BLaER1 treated with 17β-estradiol and CSF1 and Interleukin-3, amounts not matched to agents 10 nM and 100 nM (cell line): ENCODE measurements around the gene ITGA2.

Experiments used
- H3K27ac ChIP-seq, 11 experiments: shearing (Covaris generic); formaldehyde crosslinking; 2 replicates each; pipeline ENCODE4 v1.8.1; 2022
- H3K27me3 ChIP-seq, 11 experiments: shearing (Covaris generic); formaldehyde crosslinking; 2 replicates each; pipeline ENCODE4 v1.8.1; 2022
- H3K36me3 ChIP-seq, 11 experiments: shearing (Covaris generic); formaldehyde crosslinking; 2 replicates each; pipeline ENCODE4 v1.8.1; 2022
- H3K4me1 ChIP-seq, 10 experiments: shearing (Covaris generic); formaldehyde crosslinking; 2 replicates each; pipeline ENCODE4 v1.8.1; 2022
- H3K4me2 ChIP-seq, 11 experiments: shearing (Covaris generic); formaldehyde crosslinking; 2 replicates each; pipeline ENCODE4 v1.8.1; 2022
- H3K4me3 ChIP-seq, 10 experiments: shearing (Covaris generic); formaldehyde crosslinking; 2 replicates each; pipeline ENCODE4 v1.8.1; 2022
- H3K9ac ChIP-seq, 11 experiments: shearing (Covaris generic); formaldehyde crosslinking; 2 replicates each; pipeline ENCODE4 v1.8.1; 2022
- H3K9me3 ChIP-seq, 11 experiments: shearing (Covaris generic); formaldehyde crosslinking; replicated peaks in 1 of 11; 2 replicates each; pipeline ENCODE4 v1.8.1; 2022
- H4K20me1 ChIP-seq, 11 experiments: shearing (Covaris generic); formaldehyde crosslinking; 2 replicates each; pipeline ENCODE4 v1.8.1; 2022
- Cebpa-rat ChIP-seq, 11 experiments: shearing (Covaris generic); IDR thresholded peaks; 2 replicates each; pipeline ENCODE4 v1.8.1; 2022

The ITGA2 gene

DNA sequence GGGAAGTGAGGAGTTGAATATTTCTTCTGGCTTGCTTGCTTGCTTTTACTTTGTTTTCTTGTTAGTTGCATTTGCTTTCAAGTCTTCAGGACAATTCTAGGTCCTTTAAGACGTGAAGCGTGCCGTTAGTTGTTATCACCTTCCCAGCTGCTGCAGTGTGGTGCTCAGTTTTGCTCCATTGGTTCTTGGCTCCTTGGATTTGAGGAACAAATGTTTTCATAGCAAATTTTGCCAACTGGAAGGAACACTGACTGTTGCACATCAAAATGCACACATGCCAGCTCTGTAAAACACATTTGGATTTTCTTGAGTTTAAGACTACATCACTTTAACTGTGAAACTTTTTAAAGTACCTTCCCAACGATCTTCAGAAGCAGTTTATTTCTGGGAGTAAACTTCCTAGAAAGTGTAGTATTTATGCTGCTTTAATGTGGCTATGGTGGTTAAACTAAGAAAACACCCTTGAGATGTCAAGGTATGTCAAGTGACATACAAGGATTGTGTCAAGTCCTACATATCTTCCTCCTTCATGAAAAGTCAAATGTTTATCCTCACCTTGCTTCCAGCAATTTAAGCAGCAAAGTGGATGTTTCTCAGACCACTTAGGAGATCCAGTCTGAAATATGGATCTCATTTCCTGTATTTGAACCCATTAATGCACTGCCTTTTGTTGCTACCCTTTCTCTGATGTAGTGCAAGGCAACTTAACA lies 95.5 kb downstream of the ITGA2 start:
- TF ChIP-seq Cebpa-rat (IDR thresholded peaks at IDR 0.05): no peak
- Histone ChIP-seq H3K9ac (no peak overlapping the region), H3K4me1 (peaks cover 0 to 9% (median 6%) of the 10 kb centered on the region in 10 experiments; a peak in 14 of 20 replicates), H3K4me3 (no peak overlapping the region), H3K36me3 (peaks cover 0 to 11% (median 0%) of the 10 kb centered on the region in 11 experiments; a peak in 3 of 22 replicates), H3K9me3 (no peaks in the 10 kb centered on the region), H3K27ac (no peak overlapping the region), H3K4me2 (no peak overlapping the region), H4K20me1 (no peaks in the 10 kb centered on the region), H3K27me3 (no peaks in the 10 kb centered on the region)

DNA sequence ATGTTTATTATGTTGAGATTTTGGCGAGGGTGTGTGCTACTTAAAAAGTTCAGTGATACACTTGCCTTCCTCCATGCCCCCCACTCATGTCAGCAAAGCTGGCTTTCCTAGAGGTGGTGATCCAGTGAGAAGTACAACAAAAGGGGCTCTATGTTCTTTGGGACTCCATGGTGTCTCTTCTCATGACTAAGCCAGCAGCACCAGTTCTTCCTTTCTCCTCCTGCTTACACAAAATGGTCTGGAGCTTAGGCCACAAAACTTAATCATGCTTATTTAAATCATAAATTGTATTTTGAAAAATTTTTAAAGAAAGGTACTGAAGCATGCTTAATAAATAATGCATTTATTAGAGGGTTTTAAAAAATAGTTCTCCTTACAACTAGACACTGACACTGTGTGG lies 98.0 kb downstream of the ITGA2 start:
- no peaks in the 10 kb centered on the region for H3K9me3 ChIP-seq
- H3K36me3 ChIP-seq: peaks cover 0 to 8% (median 0%) of the 10 kb centered on the region in 11 experiments; a peak in 2 of 22 replicates
- TF ChIP-seq Cebpa-rat (IDR thresholded peaks at IDR 0.05): no peak
- no peaks in the 10 kb centered on the region for H4K20me1 ChIP-seq
- no peak overlapping the region for H3K27ac ChIP-seq
- H3K4me2 ChIP-seq: no peak overlapping the region
- H3K4me1 ChIP-seq: peaks cover 4 to 15% (median 12%) of the 10 kb centered on the region in 10 experiments; a peak in 14 of 20 replicates
- H3K27me3 ChIP-seq: no peaks in the 10 kb centered on the region
- H3K9ac ChIP-seq: no peak overlapping the region
- no peak overlapping the region for H3K4me3 ChIP-seq

DNA sequence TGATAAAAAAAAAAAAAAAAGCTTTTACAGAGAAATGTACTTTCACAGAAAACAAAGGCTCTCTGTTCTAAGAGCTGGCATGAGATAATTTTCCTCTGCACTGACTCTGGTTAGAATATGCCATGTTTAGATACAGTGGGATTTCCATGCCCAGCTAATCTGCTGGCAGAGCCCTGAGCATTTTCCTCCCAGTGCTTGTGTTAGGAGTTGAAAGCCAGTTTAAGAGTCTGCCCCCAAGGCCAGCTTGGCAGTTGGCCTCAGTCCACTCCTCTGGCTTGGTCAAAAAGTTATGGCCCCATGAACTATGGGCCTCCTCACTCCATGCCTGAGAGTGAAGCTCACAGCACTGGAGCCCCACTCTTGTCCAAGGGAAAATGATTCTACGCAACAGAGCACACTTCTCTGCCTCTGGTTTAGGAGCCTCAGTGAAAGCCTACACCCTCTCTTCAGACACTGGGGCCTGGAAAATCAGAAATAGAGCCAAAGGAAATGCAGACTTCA lies 98.5 kb downstream of the ITGA2 start:
- peaks cover 4 to 15% (median 12%) of the 10 kb centered on the region in 10 experiments; a peak in 14 of 20 replicates for H3K4me1 ChIP-seq

DNA sequence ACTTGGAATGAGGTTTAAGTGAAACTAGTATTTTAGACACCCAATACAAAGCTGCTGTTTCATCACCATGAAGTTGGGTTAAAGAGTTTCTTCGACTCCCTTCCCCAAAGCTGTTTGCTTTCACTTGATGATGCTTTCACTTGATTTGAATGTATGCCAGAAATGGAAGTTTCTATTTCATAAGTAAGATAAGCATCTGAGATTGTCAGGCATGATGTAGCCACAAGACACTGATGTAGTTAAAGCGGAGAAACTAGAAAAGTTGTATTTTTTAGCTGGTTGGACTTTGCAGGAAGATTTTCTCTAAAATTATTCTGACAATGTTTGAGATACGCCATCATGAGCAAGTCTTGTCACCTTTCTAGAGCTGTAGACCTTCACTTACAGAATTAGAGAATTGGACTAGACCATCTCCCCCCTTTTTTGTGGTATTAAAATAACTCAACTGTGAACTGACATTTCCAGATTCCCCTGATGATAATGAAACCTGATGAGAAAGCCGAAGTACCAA lies 100.4 kb downstream of the ITGA2 start:
- no peak for TF ChIP-seq Cebpa-rat (IDR thresholded peaks at IDR 0.05)
- no peak overlapping the region for H3K9ac ChIP-seq
- H4K20me1 ChIP-seq: no peaks in the 10 kb centered on the region
- no peaks in the 10 kb centered on the region for H3K9me3 ChIP-seq
- H3K4me1 ChIP-seq: peaks cover 4 to 15% (median 12%) of the 10 kb centered on the region in 10 experiments; a peak in 14 of 20 replicates
- H3K4me2 ChIP-seq: peak overlapping the region in 10 of 11 experiments; percentile 12 to 46 (median 27); a peak in 19 of 22 replicates
- no peaks in the 10 kb centered on the region for H3K27me3 ChIP-seq
- peaks cover 0 to 8% (median 0%) of the 10 kb centered on the region in 11 experiments; a peak in 1 of 22 replicates for H3K36me3 ChIP-seq
- no peak overlapping the region for H3K4me3 ChIP-seq
- H3K27ac ChIP-seq: no peak overlapping the region

More for the DNA sequence above, 98.5 kb downstream of the ITGA2 start:
- no peak overlapping the region for H3K9ac ChIP-seq
- H3K4me3 ChIP-seq: no peak overlapping the region
- H3K9me3 ChIP-seq: no peaks in the 10 kb centered on the region
- H4K20me1 ChIP-seq: no peaks in the 10 kb centered on the region
- no peak overlapping the region for H3K4me2 ChIP-seq
- H3K36me3 ChIP-seq: peaks cover 0 to 8% (median 0%) of the 10 kb centered on the region in 11 experiments; a peak in 2 of 22 replicates
- H3K27ac ChIP-seq: no peak overlapping the region
- TF ChIP-seq Cebpa-rat (IDR thresholded peaks at IDR 0.05): no peak
- H3K27me3 ChIP-seq: no peaks in the 10 kb centered on the region

DNA sequence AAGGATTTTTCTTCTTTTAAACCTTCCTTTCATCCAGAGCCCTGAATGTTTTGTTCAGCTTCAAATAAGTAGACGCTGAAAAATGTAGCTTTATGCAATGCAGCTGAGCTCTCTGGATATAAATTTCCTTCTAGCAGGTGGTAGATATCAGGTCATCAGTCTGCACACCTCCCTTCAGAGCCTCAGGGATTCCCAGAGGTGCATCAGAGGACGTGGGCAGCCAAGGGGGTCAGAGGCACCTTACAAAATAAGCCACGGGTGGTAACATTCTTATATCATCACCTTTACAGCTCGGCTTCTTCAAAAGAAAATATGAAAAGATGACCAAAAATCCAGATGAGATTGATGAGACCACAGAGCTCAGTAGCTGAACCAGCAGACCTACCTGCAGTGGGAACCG lies 101.1 kb downstream of the ITGA2 start:
- H3K9ac ChIP-seq: no peak overlapping the region
- H3K4me3 ChIP-seq: no peak overlapping the region
- TF ChIP-seq Cebpa-rat (IDR thresholded peaks at IDR 0.05): no peak
- H3K4me2 ChIP-seq: peak overlapping the region in 9 of 11 experiments; percentile 12 to 46 (median 24); a peak in 9 of 22 replicates
- peaks cover 5 to 18% (median 12%) of the 10 kb centered on the region in 10 experiments; a peak in 15 of 20 replicates for H3K4me1 ChIP-seq
- peaks cover 0 to 8% (median 0%) of the 10 kb centered on the region in 11 experiments; a peak in 1 of 22 replicates for H3K36me3 ChIP-seq
- H3K27ac ChIP-seq: no peak overlapping the region
- no peaks in the 10 kb centered on the region for H4K20me1 ChIP-seq
- no peaks in the 10 kb centered on the region for H3K9me3 ChIP-seq
- no peaks in the 10 kb centered on the region for H3K27me3 ChIP-seq

DNA sequence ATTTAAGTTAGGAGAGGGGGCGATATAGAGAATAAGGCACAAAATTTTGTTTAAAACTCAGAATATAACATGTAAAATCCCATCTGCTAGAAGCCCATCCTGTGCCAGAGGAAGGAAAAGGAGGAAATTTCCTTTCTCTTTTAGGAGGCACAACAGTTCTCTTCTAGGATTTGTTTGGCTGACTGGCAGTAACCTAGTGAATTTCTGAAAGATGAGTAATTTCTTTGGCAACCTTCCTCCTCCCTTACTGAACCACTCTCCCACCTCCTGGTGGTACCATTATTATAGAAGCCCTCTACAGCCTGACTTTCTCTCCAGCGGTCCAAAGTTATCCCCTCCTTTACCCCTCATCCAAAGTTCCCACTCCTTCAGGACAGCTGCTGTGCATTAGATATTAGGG lies 102.1 kb downstream of the ITGA2 start:
- peaks cover 0 to 8% (median 0%) of the 10 kb centered on the region in 11 experiments; a peak in 1 of 22 replicates for H3K36me3 ChIP-seq
- H3K4me2 ChIP-seq: no peak overlapping the region
- no peak overlapping the region for H3K9ac ChIP-seq
- TF ChIP-seq Cebpa-rat (IDR thresholded peaks at IDR 0.05): no peak
- no peaks in the 10 kb centered on the region for H3K9me3 ChIP-seq
- H3K4me1 ChIP-seq: peaks cover 6 to 22% (median 12%) of the 10 kb centered on the region in 10 experiments; a peak in 15 of 20 replicates
- H3K27me3 ChIP-seq: no peaks in the 10 kb centered on the region
- H3K27ac ChIP-seq: no peak overlapping the region
- no peak overlapping the region for H3K4me3 ChIP-seq
- H4K20me1 ChIP-seq: no peaks in the 10 kb centered on the region

DNA sequence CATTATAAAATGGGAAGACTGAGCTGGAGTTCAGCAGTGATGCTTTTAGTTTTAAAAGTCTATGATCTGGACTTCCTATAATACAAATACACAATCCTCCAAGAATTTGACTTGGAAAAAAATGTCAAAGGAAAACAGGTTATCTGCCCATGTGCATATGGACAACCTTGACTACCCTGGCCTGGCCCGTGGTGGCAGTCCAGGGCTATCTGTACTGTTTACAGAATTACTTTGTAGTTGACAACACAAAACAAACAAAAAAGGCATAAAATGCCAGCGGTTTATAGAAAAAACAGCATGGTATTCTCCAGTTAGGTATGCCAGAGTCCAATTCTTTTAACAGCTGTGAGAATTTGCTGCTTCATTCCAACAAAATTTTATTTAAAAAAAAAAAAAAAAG lies 103.1 kb downstream of the ITGA2 start:
- H3K36me3 ChIP-seq: peaks cover 0 to 4% (median 0%) of the 10 kb centered on the region in 11 experiments; a peak in 2 of 22 replicates
- H3K27ac ChIP-seq: no peak overlapping the region
- no peaks in the 10 kb centered on the region for H3K27me3 ChIP-seq
- H4K20me1 ChIP-seq: no peaks in the 10 kb centered on the region; a peak in 1 of 22 replicates
- H3K9ac ChIP-seq: no peak overlapping the region
- no peak for TF ChIP-seq Cebpa-rat (IDR thresholded peaks at IDR 0.05)
- H3K4me1 ChIP-seq: peaks cover 6 to 22% (median 12%) of the 10 kb centered on the region in 10 experiments; a peak in 15 of 20 replicates
- no peaks in the 10 kb centered on the region for H3K9me3 ChIP-seq
- H3K4me3 ChIP-seq: no peak overlapping the region
- no peak overlapping the region for H3K4me2 ChIP-seq

DNA sequence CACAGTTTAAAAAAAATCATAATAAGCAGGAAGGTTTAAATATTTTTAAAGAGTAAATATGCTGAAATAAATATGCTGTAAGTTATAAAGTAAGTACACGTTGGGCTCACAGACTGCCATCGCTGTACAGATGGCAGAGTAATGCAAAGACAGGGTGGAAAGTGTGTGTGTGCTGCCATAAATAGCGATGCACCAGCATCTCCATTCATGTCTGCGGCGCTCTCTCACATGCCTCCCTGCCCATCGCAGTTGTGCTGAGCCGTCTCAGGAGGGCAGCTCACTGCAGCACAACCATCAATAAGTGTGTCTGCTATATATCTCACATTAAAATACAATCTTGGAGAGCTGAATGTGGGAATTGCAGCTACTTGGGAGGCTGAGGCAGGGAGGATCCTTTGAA lies 106.1 kb downstream of the ITGA2 start:
- H3K9ac ChIP-seq: no peak overlapping the region
- no peaks in the 10 kb centered on the region for H3K9me3 ChIP-seq
- H4K20me1 ChIP-seq: no peaks in the 10 kb centered on the region; a peak in 1 of 22 replicates
- TF ChIP-seq Cebpa-rat (IDR thresholded peaks at IDR 0.05): no peak
- H3K36me3 ChIP-seq: peaks cover 0 to 19% (median 9%) of the 10 kb centered on the region in 11 experiments; a peak in 10 of 22 replicates
- no peaks in the 10 kb centered on the region for H3K27me3 ChIP-seq
- no peak overlapping the region for H3K27ac ChIP-seq
- H3K4me2 ChIP-seq: no peak overlapping the region
- peaks cover 0 to 8% (median 1%) of the 10 kb centered on the region in 10 experiments; a peak in 10 of 20 replicates for H3K4me1 ChIP-seq
- no peak overlapping the region for H3K4me3 ChIP-seq

DNA sequence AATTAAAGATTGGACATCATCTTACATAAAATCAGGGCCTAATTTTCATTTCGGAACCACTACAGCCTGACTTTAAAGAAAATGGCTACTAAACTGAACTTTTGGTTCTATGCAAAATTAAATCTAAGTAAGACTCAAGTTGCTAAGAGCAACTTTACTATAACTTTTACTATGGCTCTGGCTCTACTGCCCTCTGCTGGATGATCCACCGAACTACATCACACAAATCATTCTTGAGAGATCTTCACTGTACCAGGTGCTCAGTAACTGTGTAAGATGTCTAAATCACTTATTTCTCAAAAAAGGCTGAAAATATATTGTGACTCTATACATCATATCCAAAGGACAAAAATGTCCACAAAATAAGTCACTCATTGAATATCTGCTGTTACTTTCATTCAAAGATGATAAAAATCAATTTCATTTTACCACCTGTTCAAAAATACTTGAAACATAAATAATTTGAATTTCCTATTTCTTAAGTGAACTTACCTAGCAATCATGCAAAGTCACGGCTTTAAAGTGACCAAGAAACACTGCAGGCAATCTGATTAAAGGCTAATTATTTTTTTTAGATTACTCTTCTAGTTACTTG lies 106.9 kb downstream of the ITGA2 start:
- peaks cover 0 to 25% (median 9%) of the 10 kb centered on the region in 11 experiments; a peak in 11 of 22 replicates for H3K36me3 ChIP-seq
- H4K20me1 ChIP-seq: no peaks in the 10 kb centered on the region; a peak in 1 of 22 replicates
- peaks cover 0 to 7% (median 0%) of the 10 kb centered on the region in 10 experiments; a peak in 2 of 20 replicates for H3K4me1 ChIP-seq
- no peak overlapping the region for H3K4me2 ChIP-seq
- no peaks in the 10 kb centered on the region for H3K27me3 ChIP-seq
- no peak overlapping the region for H3K4me3 ChIP-seq
- H3K9me3 ChIP-seq: no peaks in the 10 kb centered on the region
- H3K27ac ChIP-seq: no peak overlapping the region
- no peak for TF ChIP-seq Cebpa-rat (IDR thresholded peaks at IDR 0.05)
- no peak overlapping the region for H3K9ac ChIP-seq
